ENCODE results near the gene SLC16A5.

SLC16A5 gene

DNA sequence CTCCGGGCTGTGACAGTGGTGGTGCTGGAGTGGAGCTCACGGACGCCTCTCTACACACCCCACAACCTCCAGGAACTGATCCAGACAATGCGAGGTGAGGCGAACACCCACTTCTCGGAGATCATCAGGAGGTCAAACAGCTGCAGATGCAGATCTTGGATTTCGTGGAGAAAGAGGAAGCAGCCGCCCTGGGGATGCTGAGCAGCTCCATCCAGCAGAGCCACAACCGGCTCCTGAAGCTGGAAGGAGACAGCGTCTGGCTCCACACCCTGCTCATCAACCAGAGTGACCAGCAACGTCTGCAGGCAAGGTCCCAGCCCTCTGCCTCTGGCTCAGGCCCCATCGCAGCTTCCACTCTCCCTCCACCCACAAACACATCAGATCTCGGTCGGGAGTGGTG lies 13.2 kb upstream of the SLC16A5 start:
- Histone ChIP-seq H3K4me3 (ENCODE audit: low read depth in 1 of 2, low read length in 2 of 2) (no peak overlapping the region), H3K4me1 (ENCODE audit: control insufficient read depth in 1 of 2, insufficient read depth in 2 of 2, low read length in 2 of 2) (peaks cover 22 to 31% of the 10 kb centered on the region in 2 donors), H3K9me3 (ENCODE audit: control insufficient read depth in 1 of 2, low read length in 2 of 2) (no peaks in the 10 kb centered on the region), H3K27me3 (ENCODE audit: control insufficient read depth in 1 of 2, insufficient read depth in 2 of 2, low read length in 2 of 2) (no peaks in the 10 kb centered on the region), H3K36me3 (ENCODE audit: control insufficient read depth in 1 of 2, insufficient read depth in 2 of 2, low read length in 2 of 2) (no peaks in the 10 kb centered on the region), H3K9ac (ENCODE audit: low read depth in 1 of 2, low read length in 2 of 2) (no peak overlapping the region), H3K27ac (ENCODE audit: low read depth, low read length) (no peak overlapping the region)

DNA sequence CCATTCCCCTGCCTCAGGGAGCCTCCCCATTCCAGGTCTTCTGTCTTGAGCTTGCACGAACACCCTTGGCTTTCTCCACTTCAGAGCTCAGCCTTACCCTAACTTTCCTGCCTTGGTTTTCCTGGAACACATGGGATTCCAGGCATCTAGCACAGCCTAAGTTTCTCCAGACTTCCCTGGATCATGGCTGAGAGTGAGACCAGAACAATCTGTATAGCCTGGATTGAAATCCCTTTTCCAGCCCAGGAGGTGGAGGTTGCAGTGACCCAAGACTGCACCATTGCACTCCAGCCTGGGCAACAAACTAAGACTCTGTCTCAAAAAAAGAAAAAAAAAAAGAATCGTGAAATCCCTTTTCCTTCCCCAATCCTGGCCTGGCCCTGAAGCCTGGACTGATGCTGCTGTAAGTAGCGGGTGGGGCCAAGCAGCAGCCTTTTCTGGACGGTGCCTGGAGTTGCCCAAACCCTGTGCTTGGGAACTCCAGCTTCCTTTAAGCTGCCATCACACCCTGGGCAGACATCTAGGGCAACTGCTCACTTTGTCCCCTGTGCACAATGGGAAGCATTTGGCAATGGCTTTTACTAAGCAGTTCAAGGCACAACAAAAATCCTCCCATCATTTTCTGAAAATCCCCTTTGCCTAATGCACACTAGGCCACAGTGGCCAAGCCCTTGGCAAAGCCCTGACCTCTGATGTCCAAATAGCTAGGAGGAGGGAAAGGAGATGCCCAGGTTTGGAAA lies 12.0 kb upstream of the SLC16A5 start:
- Histone ChIP-seq H3K27ac (ENCODE audit: low read depth, low read length) (no peak overlapping the region), H3K36me3 (ENCODE audit: control insufficient read depth in 1 of 2, insufficient read depth in 2 of 2, low read length in 2 of 2) (no peaks in the 10 kb centered on the region), H3K27me3 (ENCODE audit: control insufficient read depth in 1 of 2, insufficient read depth in 2 of 2, low read length in 2 of 2) (no peaks in the 10 kb centered on the region), H3K9me3 (ENCODE audit: control insufficient read depth in 1 of 2, low read length in 2 of 2) (no peaks in the 10 kb centered on the region), H3K9ac (ENCODE audit: low read depth in 1 of 2, low read length in 2 of 2) (no peak overlapping the region), H3K4me1 (ENCODE audit: control insufficient read depth in 1 of 2, insufficient read depth in 2 of 2, low read length in 2 of 2) (peaks cover 25 to 35% of the 10 kb centered on the region in 2 donors), H3K4me3 (ENCODE audit: low read depth in 1 of 2, low read length in 2 of 2) (no peak overlapping the region)

DNA sequence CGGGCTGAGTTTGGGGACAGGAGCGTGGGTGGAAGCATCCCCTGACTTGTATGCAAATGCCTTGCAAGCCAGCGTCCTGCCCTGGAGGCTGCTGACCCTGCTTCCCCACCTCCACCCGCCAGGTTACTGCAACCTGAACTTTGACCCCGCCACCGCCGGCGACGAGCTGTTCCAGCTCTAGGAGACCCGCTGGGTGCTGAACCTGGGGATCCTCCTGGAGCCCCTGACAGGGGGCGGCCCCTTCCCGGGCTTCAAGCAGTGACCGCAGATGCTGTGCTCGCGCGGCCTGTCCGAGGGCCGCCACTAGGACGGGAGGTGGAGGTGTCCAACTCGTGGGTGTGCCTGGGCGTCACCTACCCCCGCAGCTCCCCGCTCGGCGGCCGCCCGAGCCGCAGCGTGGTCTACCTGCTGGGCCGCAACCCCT lies 10.7 kb upstream of the SLC16A5 start:
- Histone ChIP-seq H3K4me1 (ENCODE audit: control insufficient read depth in 1 of 2, insufficient read depth in 2 of 2, low read length in 2 of 2) (peaks cover 25 to 35% of the 10 kb centered on the region in 2 donors), H3K9me3 (ENCODE audit: control insufficient read depth in 1 of 2, low read length in 2 of 2) (no peaks in the 10 kb centered on the region), H3K4me3 (ENCODE audit: low read depth in 1 of 2, low read length in 2 of 2) (peak overlapping the region; percentile 58 to 67), H3K27me3 (ENCODE audit: control insufficient read depth in 1 of 2, insufficient read depth in 2 of 2, low read length in 2 of 2) (no peaks in the 10 kb centered on the region), H3K9ac (ENCODE audit: low read depth in 1 of 2, low read length in 2 of 2) (peak overlapping the region; percentile 63 to 76), H3K27ac (ENCODE audit: low read depth, low read length) (peak overlapping the region; percentile 70), H3K36me3 (ENCODE audit: control insufficient read depth in 1 of 2, insufficient read depth in 2 of 2, low read length in 2 of 2) (no peaks in the 10 kb centered on the region)

DNA sequence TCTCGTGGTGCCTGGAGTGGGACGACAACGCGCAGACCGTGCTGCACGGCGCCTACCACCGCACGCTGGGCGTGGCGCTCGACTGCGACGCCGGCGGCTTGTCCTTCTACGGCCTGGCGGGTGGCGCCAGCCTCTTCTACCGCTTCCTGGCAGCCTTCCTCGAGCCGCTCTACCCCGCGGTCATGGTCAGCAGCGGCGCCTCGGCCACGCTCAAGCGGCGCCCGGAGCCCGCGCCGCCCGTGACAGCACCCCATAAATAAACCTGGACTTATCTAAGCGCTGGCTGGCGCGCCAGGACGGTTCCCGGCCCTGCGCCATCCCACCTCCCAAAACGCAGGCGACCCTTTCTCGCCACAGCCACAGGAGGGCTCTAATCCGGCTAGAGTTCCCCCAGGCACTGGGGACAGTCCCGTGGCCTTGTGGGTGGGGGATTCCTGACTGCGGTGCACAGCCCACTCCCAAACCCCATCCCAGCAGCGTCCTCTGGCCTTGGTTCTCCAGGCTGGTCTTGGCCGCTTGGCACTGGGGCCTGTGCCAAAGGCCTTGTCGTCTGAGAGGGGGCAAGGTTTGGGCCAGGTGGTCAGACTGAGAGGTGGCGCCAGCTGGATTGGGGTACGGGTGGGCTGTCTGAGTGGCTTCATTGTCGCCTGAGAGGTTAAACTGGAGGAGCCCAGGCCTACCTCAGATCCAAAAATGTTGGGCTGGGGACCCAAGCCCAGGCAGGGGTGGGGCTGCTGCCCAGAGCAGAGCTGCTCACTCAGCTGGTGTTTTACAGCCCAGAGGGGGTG lies 10.1 kb upstream of the SLC16A5 start:
- H3K9ac ChIP-seq (ENCODE audit: low read depth in 1 of 2, low read length in 2 of 2), result peak overlapping the region; percentile 63 to 76
- H3K36me3 ChIP-seq (ENCODE audit: control insufficient read depth in 1 of 2, insufficient read depth in 2 of 2, low read length in 2 of 2), result no peaks in the 10 kb centered on the region
- peak overlapping the region; percentile 70 for H3K27ac ChIP-seq (ENCODE audit: low read depth, low read length)
- no peaks in the 10 kb centered on the region for H3K27me3 ChIP-seq (ENCODE audit: control insufficient read depth in 1 of 2, insufficient read depth in 2 of 2, low read length in 2 of 2)
- no peaks in the 10 kb centered on the region for H3K9me3 ChIP-seq (ENCODE audit: control insufficient read depth in 1 of 2, low read length in 2 of 2)
- H3K4me3 ChIP-seq (ENCODE audit: low read depth in 1 of 2, low read length in 2 of 2), result peak overlapping the region; percentile 58 to 67
- peaks cover 25 to 35% of the 10 kb centered on the region in 2 donors for H3K4me1 ChIP-seq (ENCODE audit: control insufficient read depth in 1 of 2, insufficient read depth in 2 of 2, low read length in 2 of 2)

DNA sequence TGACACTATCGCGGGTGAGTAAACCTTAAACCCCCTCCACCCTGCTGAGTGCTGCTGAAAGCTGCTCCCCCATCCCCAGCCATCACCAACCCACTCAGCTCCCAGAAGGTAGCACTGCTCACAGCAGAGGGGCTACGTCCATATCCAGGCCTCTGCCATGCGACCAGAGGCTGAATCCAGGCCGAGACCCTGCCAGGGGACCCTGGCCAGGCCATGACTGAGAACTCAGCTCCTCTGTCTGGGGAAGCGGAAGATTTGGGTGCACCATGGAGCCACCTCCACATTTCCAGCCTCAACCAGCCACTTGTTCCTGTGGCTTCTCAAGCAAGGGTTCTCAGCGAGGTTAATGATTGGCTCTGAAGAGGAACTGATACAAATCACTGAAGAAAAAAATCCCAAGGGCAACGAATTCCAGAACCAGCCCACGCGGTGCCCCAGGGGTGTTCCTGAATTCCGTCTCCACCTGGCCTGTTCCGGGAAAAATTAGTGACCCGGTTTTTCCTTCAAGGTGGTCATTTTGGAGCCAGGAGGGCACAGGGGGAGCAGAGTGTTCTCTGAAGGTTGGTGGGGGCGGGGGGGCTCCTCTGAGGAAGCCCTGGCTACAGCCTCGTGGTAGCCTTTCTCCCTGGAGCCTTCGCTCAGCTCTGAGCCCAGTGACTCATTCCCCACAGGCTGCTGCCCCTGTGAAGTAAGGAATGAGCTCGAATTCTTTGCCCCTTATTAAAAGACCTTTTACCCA lies 9.3 kb upstream of the SLC16A5 start:
- Histone ChIP-seq H3K27ac (ENCODE audit: low read depth, low read length) (peak overlapping the region; percentile 70), H3K27me3 (ENCODE audit: control insufficient read depth in 1 of 2, insufficient read depth in 2 of 2, low read length in 2 of 2) (no peaks in the 10 kb centered on the region), H3K4me3 (ENCODE audit: low read depth in 1 of 2, low read length in 2 of 2) (peak overlapping the region; percentile 58 to 67), H3K9me3 (ENCODE audit: control insufficient read depth in 1 of 2, low read length in 2 of 2) (no peaks in the 10 kb centered on the region), H3K4me1 (ENCODE audit: control insufficient read depth in 1 of 2, insufficient read depth in 2 of 2, low read length in 2 of 2) (peaks cover 25 to 35% of the 10 kb centered on the region in 2 donors), H3K36me3 (ENCODE audit: control insufficient read depth in 1 of 2, insufficient read depth in 2 of 2, low read length in 2 of 2) (no peaks in the 10 kb centered on the region), H3K9ac (ENCODE audit: low read depth in 1 of 2, low read length in 2 of 2) (peak overlapping the region; percentile 63 to 76)

DNA sequence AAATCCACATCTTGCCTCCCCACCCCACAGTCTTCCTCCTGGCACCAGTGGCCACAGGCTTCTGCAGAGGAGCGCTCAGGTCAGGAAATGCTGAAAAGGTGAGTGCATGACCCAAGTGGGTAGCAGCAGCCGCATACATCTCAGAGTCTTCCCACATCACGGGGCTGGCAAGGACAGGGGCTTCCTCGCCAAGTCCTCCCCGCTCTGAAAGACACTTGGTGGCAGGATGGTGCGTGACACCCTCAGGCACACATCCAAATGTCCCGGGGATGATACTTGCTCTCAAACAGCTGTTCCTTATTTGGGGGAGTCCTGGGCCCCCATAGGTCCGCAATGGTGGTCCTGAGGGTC lies 8.8 kb upstream of the SLC16A5 start:
- Histone ChIP-seq H3K4me3 (ENCODE audit: low read depth in 1 of 2, low read length in 2 of 2) (no peak overlapping the region), H3K9me3 (ENCODE audit: control insufficient read depth in 1 of 2, low read length in 2 of 2) (no peaks in the 10 kb centered on the region), H3K27me3 (ENCODE audit: control insufficient read depth in 1 of 2, insufficient read depth in 2 of 2, low read length in 2 of 2) (no peaks in the 10 kb centered on the region), H3K4me1 (ENCODE audit: control insufficient read depth in 1 of 2, insufficient read depth in 2 of 2, low read length in 2 of 2) (peaks cover 29 to 38% of the 10 kb centered on the region in 2 donors), H3K36me3 (ENCODE audit: control insufficient read depth in 1 of 2, insufficient read depth in 2 of 2, low read length in 2 of 2) (no peaks in the 10 kb centered on the region), H3K27ac (ENCODE audit: low read depth, low read length) (no peak overlapping the region), H3K9ac (ENCODE audit: low read depth in 1 of 2, low read length in 2 of 2) (no peak overlapping the region)

DNA sequence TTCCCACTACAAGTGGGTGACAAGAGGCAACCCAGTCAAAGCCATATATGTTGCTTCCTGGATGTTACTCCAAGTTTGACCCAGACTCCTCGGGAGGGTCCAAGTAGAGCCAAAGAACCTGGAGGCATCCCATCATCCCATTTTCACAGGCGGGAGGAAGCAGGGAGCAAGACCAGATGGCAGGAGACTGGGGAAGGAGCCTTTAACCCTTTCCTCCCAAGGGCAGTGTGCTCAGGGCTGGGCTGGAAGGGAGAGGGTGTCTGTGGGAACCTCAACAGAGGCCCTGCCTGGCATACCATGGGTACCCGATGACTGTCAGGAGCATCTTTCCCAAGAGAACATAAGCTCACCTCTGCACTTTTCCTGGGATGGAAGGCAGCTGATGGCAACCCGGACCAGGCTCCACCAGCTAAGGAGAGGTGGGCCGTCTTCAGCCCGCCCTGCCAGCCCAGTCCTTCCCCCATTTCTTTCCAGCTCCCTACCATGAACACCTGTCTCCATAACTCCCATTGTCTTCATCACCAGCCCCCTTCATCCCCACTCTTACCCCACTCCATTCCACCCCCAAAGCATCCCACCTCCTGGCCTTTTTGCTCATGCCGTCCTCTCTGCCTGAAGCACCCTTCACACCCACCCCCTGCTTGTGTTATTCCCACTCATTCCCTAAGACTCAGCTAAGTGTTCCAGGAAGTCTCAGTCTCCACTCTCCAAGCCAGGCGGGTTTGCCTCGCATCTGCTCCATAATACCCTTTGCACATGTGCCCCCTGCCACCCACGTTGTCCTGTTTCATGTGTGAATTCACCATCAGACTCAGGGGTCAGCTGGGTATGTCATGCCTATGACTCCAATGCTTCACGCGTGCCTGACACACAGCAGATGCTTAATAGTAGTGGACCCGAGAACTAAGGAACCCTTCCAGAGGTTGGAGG lies 5.9 kb upstream of the SLC16A5 start:
- no peak overlapping the region for H3K9ac ChIP-seq (ENCODE audit: low read depth in 1 of 2, low read length in 2 of 2)
- peaks cover 40 to 47% of the 10 kb centered on the region in 2 donors for H3K4me1 ChIP-seq (ENCODE audit: control insufficient read depth in 1 of 2, insufficient read depth in 2 of 2, low read length in 2 of 2)
- no peaks in the 10 kb centered on the region for H3K36me3 ChIP-seq (ENCODE audit: control insufficient read depth in 1 of 2, insufficient read depth in 2 of 2, low read length in 2 of 2)

DNA sequence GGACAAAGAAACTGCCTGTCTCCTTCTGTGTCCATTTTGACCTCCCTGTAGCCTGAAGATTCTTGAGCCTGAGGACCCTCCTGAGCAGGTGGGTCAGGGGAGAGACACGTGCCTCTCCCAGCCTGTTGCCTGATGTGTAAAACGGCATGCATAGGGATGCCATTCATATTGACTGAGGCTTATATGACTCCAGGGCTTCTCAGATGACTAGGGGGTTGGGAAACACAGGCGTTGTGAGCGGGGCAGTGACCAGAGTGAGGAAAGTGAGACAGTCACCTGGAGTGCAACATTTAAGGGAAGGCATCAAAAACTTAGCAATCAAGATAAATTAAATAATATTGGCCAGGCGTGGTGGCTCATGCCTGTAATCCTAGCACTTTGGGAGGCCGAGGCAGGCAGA lies 5.1 kb upstream of the SLC16A5 start:
- no peaks in the 10 kb centered on the region for H3K36me3 ChIP-seq (ENCODE audit: control insufficient read depth in 1 of 2, insufficient read depth in 2 of 2, low read length in 2 of 2)
- H3K4me1 ChIP-seq (ENCODE audit: control insufficient read depth in 1 of 2, insufficient read depth in 2 of 2, low read length in 2 of 2), result peaks cover 42 to 44% of the 10 kb centered on the region in 2 donors
- no peak overlapping the region for H3K4me3 ChIP-seq (ENCODE audit: low read depth in 1 of 2, low read length in 2 of 2)

More for the DNA sequence above, 5.9 kb upstream of the SLC16A5 start:
- Histone ChIP-seq H3K9me3 (ENCODE audit: control insufficient read depth in 1 of 2, low read length in 2 of 2) (no peaks in the 10 kb centered on the region), H3K4me3 (ENCODE audit: low read depth in 1 of 2, low read length in 2 of 2) (no peak overlapping the region), H3K27ac (ENCODE audit: low read depth, low read length) (no peak overlapping the region), H3K27me3 (ENCODE audit: control insufficient read depth in 1 of 2, insufficient read depth in 2 of 2, low read length in 2 of 2) (no peaks in the 10 kb centered on the region)

DNA sequence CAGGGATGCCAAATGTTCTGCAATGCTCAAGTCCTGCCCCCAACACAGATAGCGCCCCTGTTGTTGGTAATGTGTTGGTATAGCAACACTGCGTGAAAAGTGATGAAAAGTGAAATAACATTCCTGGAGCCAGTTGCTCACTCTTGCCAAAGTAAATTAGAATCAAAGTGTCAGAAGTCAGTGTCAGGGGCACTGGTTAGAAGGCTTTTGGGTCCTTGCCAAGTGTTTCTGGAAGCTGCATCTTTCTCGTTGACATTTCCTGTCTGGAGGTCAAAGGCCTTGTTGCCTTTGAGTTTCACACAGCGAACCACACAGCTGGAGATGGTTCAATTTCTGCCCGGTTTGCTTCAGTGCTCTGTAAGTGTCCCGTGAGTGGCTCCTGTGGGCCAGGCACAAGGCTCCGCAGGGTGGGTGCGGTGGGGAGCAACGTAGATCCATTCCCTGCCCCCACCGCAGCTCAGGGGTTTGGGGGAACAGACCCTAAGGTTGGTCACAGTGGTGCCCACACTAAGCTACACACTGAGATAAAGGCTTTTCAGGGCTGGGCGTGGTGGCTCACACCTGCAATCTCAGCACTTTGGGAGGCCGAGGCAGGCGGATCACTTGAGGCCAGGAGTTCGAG lies 3.6 kb upstream of the SLC16A5 start:
- Histone ChIP-seq H3K4me1 (ENCODE audit: control insufficient read depth in 1 of 2, insufficient read depth in 2 of 2, low read length in 2 of 2) (peaks cover 35 to 41% of the 10 kb centered on the region in 2 donors), H3K4me3 (ENCODE audit: low read depth in 1 of 2, low read length in 2 of 2) (no peak overlapping the region), H3K36me3 (ENCODE audit: control insufficient read depth in 1 of 2, insufficient read depth in 2 of 2, low read length in 2 of 2) (no peaks in the 10 kb centered on the region), H3K9me3 (ENCODE audit: control insufficient read depth in 1 of 2, low read length in 2 of 2) (no peaks in the 10 kb centered on the region), H3K9ac (ENCODE audit: low read depth in 1 of 2, low read length in 2 of 2) (no peak overlapping the region), H3K27ac (ENCODE audit: low read depth, low read length) (no peak overlapping the region), H3K27me3 (ENCODE audit: control insufficient read depth in 1 of 2, insufficient read depth in 2 of 2, low read length in 2 of 2) (no peaks in the 10 kb centered on the region)

More for the DNA sequence above, 5.1 kb upstream of the SLC16A5 start:
- Histone ChIP-seq H3K9ac (ENCODE audit: low read depth in 1 of 2, low read length in 2 of 2) (no peak overlapping the region), H3K27me3 (ENCODE audit: control insufficient read depth in 1 of 2, insufficient read depth in 2 of 2, low read length in 2 of 2) (no peaks in the 10 kb centered on the region), H3K27ac (ENCODE audit: low read depth, low read length) (no peak overlapping the region), H3K9me3 (ENCODE audit: control insufficient read depth in 1 of 2, low read length in 2 of 2) (no peaks in the 10 kb centered on the region)
